WTC11 (cell line): ENCODE results near the gene ZC3H8.

Source experiments
- ELF4 ChIP-seq: sonication (generic); formaldehyde crosslinking; IDR thresholded peaks from 2 replicates; pipeline ENCODE4 v1.8.1; 2022; ENCODE audit warnings: low read depth, mild to moderate bottlenecking, moderate library complexity, missing genetic modification reagents
- MYBL2 ChIP-seq: sonication (generic); formaldehyde crosslinking; IDR thresholded peaks from 2 replicates; pipeline ENCODE4 v1.8.1; 2023; ENCODE audit warnings: mild to moderate bottlenecking, moderate library complexity, missing genetic modification reagents
- NFYB ChIP-seq: sonication (generic); formaldehyde crosslinking; conservative IDR thresholded peaks from 2 replicates; pipeline ENCODE4 v1.8.0; 2022; ENCODE audit warnings: low read depth, missing genetic modification reagents
- OVOL2 ChIP-seq: fragments of 250-450 bp; sonication (Bioruptor Pico); IDR thresholded peaks from 2 replicates; pipeline ENCODE4 v1.9.0; 2021; ENCODE audit warnings: mild to moderate bottlenecking, borderline replicate concordance
- TEAD1 ChIP-seq: sonication (generic); formaldehyde crosslinking; IDR thresholded peaks from 2 replicates; pipeline ENCODE4 v1.8.0; 2022; ENCODE audit warnings: mild to moderate bottlenecking, missing genetic modification reagents
- TF ChIP-seq, protein P1 (sequence below): fragments of 200-600 bp; IDR thresholded peaks from 2 replicates; pipeline ENCODE4 v1.8.0; 2022; ENCODE audit warnings: antibody characterized with exemption
- TF ChIP-seq, protein P2 (sequence below): sonication (generic); formaldehyde crosslinking; IDR thresholded peaks from 2 replicates; pipeline ENCODE4 v1.8.1; 2023; ENCODE audit warnings: mild to moderate bottlenecking, missing genetic modification reagents, moderate library complexity
- TF ChIP-seq, protein P3 (sequence below): sonication (generic); formaldehyde crosslinking; IDR thresholded peaks from 2 replicates; pipeline ENCODE4 v1.8.0; 2022; ENCODE audit warnings: mild to moderate bottlenecking, missing genetic modification reagents
- TF ChIP-seq, protein P4 (sequence below): sonication (generic); formaldehyde crosslinking; IDR thresholded peaks from 2 replicates; pipeline ENCODE4 v1.8.0; 2023; ENCODE audit warnings: missing genetic modification reagents

DNA sequence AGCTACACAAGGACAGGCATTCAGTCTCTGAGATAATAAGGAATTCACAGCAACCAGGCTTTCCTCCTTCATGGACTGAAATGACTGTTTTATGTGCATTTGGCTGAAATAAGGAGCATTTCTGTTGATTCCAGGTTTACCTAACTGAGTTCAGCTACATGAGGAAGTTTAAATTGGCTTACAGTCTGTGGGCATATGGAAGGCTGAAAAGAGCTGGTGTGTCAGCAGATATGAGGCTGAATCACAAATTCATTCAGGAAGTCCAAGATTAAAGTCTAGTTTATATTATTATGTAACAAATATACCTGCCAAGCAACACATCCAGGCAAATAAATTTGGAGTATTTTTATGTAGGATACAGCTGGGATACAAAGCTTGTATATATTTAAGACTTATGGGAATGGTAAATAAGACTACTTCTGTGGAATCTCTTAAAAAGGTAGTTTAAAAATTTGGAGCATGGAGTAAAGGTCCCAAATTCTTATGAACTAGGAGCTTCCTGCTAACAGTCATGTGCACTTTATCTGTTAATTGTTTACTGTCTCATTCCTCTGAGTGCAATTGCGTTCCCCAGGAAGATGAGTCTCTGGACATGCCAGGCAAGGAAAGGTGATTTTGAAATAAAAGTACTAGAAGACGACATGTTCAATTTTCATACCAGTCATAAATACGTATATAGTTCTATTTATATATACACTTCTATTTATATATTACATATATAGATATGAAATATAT, 53.0 kb downstream of the ZC3H8 start:
- TF ChIP-seq, protein P1, sequence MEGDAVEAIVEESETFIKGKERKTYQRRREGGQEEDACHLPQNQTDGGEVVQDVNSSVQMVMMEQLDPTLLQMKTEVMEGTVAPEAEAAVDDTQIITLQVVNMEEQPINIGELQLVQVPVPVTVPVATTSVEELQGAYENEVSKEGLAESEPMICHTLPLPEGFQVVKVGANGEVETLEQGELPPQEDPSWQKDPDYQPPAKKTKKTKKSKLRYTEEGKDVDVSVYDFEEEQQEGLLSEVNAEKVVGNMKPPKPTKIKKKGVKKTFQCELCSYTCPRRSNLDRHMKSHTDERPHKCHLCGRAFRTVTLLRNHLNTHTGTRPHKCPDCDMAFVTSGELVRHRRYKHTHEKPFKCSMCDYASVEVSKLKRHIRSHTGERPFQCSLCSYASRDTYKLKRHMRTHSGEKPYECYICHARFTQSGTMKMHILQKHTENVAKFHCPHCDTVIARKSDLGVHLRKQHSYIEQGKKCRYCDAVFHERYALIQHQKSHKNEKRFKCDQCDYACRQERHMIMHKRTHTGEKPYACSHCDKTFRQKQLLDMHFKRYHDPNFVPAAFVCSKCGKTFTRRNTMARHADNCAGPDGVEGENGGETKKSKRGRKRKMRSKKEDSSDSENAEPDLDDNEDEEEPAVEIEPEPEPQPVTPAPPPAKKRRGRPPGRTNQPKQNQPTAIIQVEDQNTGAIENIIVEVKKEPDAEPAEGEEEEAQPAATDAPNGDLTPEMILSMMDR = no peak
- TF ChIP-seq, protein P2, sequence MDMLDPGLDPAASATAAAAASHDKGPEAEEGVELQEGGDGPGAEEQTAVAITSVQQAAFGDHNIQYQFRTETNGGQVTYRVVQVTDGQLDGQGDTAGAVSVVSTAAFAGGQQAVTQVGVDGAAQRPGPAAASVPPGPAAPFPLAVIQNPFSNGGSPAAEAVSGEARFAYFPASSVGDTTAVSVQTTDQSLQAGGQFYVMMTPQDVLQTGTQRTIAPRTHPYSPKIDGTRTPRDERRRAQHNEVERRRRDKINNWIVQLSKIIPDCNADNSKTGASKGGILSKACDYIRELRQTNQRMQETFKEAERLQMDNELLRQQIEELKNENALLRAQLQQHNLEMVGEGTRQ (CRISPR knock-in tag) = no peak
- TF ChIP-seq OVOL2 (CRISPR knock-in tag) (no peak), TEAD1 (CRISPR knock-in tag) (no peak), NFYB (CRISPR knock-in tag) (no peak), ELF4 (CRISPR knock-in tag) (no peak), MYBL2 (no peak)
- TF ChIP-seq, protein P3, sequence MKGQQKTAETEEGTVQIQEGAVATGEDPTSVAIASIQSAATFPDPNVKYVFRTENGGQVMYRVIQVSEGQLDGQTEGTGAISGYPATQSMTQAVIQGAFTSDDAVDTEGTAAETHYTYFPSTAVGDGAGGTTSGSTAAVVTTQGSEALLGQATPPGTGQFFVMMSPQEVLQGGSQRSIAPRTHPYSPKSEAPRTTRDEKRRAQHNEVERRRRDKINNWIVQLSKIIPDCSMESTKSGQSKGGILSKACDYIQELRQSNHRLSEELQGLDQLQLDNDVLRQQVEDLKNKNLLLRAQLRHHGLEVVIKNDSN (CRISPR knock-in tag) = no peak
- TF ChIP-seq, protein P4, sequence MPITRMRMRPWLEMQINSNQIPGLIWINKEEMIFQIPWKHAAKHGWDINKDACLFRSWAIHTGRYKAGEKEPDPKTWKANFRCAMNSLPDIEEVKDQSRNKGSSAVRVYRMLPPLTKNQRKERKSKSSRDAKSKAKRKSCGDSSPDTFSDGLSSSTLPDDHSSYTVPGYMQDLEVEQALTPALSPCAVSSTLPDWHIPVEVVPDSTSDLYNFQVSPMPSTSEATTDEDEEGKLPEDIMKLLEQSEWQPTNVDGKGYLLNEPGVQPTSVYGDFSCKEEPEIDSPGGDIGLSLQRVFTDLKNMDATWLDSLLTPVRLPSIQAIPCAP (CRISPR knock-in tag) = no peak
